HepG2 (cell line): ENCODE data around the gene KCTD14. TPM values are rescaled to one million over a fixed set of nuclear protein-coding genes. Genes with fewer than 3 reads are reported as not detected.

Source experiments
- ATAC-seq: fragments of 200-7000 bp; cut with Tn5 transposase; 3 replicates; pipeline ENCODE4 v1.9.1; 2020; ENCODE audit warnings: mild to moderate bottlenecking, moderate library complexity
- BruUV-seq: library from RNA; stranded (reverse); fragments of 400-500 nt; replicated peaks from 2 replicates; lab custom pipeline; 2021; lab: Mats Ljungman, UMichigan
- CTCF ChIA-PET: fragments of 300-600 bp; formaldehyde crosslinking; extraction: SDS; loops from one replicate; lab custom pipeline; 2021; ENCODE audit warnings: low total read pairs, inconsistent platforms, low intra/inter-chr PET ratio; lab: Yijun Ruan, JAX
- POLR2A ChIA-PET: fragments of 350-600 bp; sonication (Branson Sonifier 250); formaldehyde crosslinking; loops from one replicate; lab custom pipeline; 2020; ENCODE audit warnings: antibody characterized with exemption, inconsistent platforms; lab: Yijun Ruan, JAX
- DNase-seq: peaks from one replicate; pipeline ENCODE4 v3.0.0-alpha.2; 2015; ENCODE audit warnings: low spot score
- FAIRE-seq: peaks from 3 replicates; lab custom pipeline; 2011; peaks lifted over from hg19 to GRCh38; lab: Jason Lieb, UNC
- H2AFZ ChIP-seq: one replicate; pipeline ENCODE4 v1.6.1; 2011; ENCODE audit warnings: low read length, inconsistent platforms
- H3K27ac ChIP-seq: fragments of 300-600 bp; 3 replicates; pipeline ENCODE4 v1.8.0; 2011; ENCODE audit warnings: mixed run types, mild to moderate bottlenecking, mixed read lengths, low read length, inconsistent platforms; ENCODE audit not compliant: insufficient read depth; ENCODE audit errors: extremely low read length
- H3K27me3 ChIP-seq, 2 experiments: fragments of 200-600 bp in 1 of 2; 2 replicates in 1 of 2; 3 replicates in 1 of 2; pipeline versions ENCODE4 v1.6.0 to v1.8.0; 2011; ENCODE audit warnings: low read length in 2 of 2, mild to moderate bottlenecking in 2 of 2, moderate library complexity in 2 of 2, inconsistent platforms in 1 of 2; ENCODE audit not compliant: insufficient read depth in 2 of 2, control insufficient read depth in 1 of 2
- H3K36me3 ChIP-seq, 2 experiments: fragments of 200-600 bp in 1 of 2; replicated peaks in 1 of 2; 2 replicates in 1 of 2; 3 replicates in 1 of 2; pipeline versions ENCODE4 v1.5.1 to v1.8.0; 2011; ENCODE audit warnings: low read length in 2 of 2, inconsistent platforms in 1 of 2; ENCODE audit not compliant: insufficient read depth in 2 of 2, control insufficient read depth in 1 of 2
- H3K4me1 ChIP-seq: 2 replicates; pipeline ENCODE4 v1.5.1; 2012; ENCODE audit warnings: low read length, inconsistent platforms; ENCODE audit not compliant: insufficient read depth
- H3K4me2 ChIP-seq: 2 replicates; pipeline ENCODE4 v1.6.0; 2011; ENCODE audit warnings: low read depth, low read length, inconsistent platforms
- H3K4me3 ChIP-seq, 3 experiments: fragments of 200-600 bp in 1 of 3; sonication (generic), shearing (Covaris generic) in 1 of 3; replicated peaks in 1 of 3; 2 replicates each; pipeline ENCODE4 v1.5.1; 2011 to 2016; ENCODE audit warnings: low read length in 3 of 3, inconsistent platforms in 2 of 3, low read depth in 2 of 3, mild to moderate bottlenecking in 2 of 3, control low read depth in 1 of 3, mixed read lengths in 1 of 3; ENCODE audit not compliant: insufficient read depth in 1 of 3
- H3K79me2 ChIP-seq: one replicate; pipeline ENCODE4 v1.6.1; 2011; ENCODE audit warnings: low read length, inconsistent platforms; ENCODE audit not compliant: insufficient read depth
- H3K9ac ChIP-seq: 2 replicates; pipeline ENCODE4 v1.6.0; 2011; ENCODE audit warnings: mild to moderate bottlenecking, low read depth, low read length, inconsistent platforms; ENCODE audit not compliant: insufficient read depth
- H3K9me3 ChIP-seq: 2 replicates; pipeline ENCODE4 v1.5.1; 2012; ENCODE audit warnings: mild to moderate bottlenecking, low read length
- H4K20me1 ChIP-seq: 2 replicates; pipeline ENCODE4 v1.6.0; 2011; ENCODE audit warnings: inconsistent platforms, mild to moderate bottlenecking, low read length, moderate library complexity; ENCODE audit not compliant: insufficient read depth
- HDAC2 ChIP-seq: sonication (generic); formaldehyde crosslinking; IDR thresholded peaks from 2 replicates; pipeline ENCODE4 v1.4.0; 2020; ENCODE audit warnings: missing genetic modification reagents
- HMGXB4 ChIP-seq, 2 experiments: sonication (generic) in 1 of 2; formaldehyde crosslinking in 1 of 2; IDR thresholded peaks; 2 replicates each; pipeline versions ENCODE4 v1.4.0 to v1.6.1; 2018 to 2020; ENCODE audit warnings: missing genetic modification reagents in 2 of 2, borderline replicate concordance in 1 of 2, low read depth in 1 of 2, mild to moderate bottlenecking in 1 of 2, missing biosample characterization in 1 of 2
- KLF12 ChIP-seq: sonication (generic); formaldehyde crosslinking; IDR thresholded peaks from 2 replicates; pipeline ENCODE4 v1.4.0; 2020; ENCODE audit warnings: missing genetic modification reagents, borderline replicate concordance
- MAFK ChIP-seq, 2 experiments: IDR thresholded peaks in 1 of 2; conservative IDR thresholded peaks in 1 of 2; 2 replicates each; pipeline ENCODE4 v1.6.1; 2011; ENCODE audit warnings: improper control_type of control experiment in 2 of 2, low read length in 2 of 2
- MTF2 ChIP-seq: sonication (generic); formaldehyde crosslinking; IDR thresholded peaks from 2 replicates; pipeline ENCODE4 v1.5.0; 2020; ENCODE audit warnings: missing genetic modification reagents, borderline replicate concordance
- PAXIP1 ChIP-seq: sonication (generic); formaldehyde crosslinking; conservative IDR thresholded peaks from 2 replicates; pipeline ENCODE4 v1.4.0; 2020; ENCODE audit warnings: mild to moderate bottlenecking, missing genetic modification reagents, moderate library complexity
- RBM22 ChIP-seq: fragments of 200-400 bp; formaldehyde crosslinking; optimal IDR thresholded peaks from 2 replicates; pipeline ENCODE3; 2017; ENCODE audit warnings: mild to moderate bottlenecking, low read length, moderate library complexity
- SOX13 ChIP-seq, 3 experiments: fragments of 450-650 bp in 1 of 3; sonication (generic) in 1 of 3; formaldehyde crosslinking in 1 of 3; IDR thresholded peaks in 2 of 3; conservative IDR thresholded peaks in 1 of 3; 2 replicates each; pipeline versions ENCODE4 v1.5.0 to v1.6.1; 2016 to 2020; ENCODE audit warnings: antibody characterized with exemption in 1 of 3, mild to moderate bottlenecking in 1 of 3, missing compliant biosample characterization in 1 of 3, missing genetic modification reagents in 1 of 3, moderate library complexity in 1 of 3
- TCF7 ChIP-seq: sonication (generic); IDR thresholded peaks from 2 replicates; pipeline ENCODE4 v1.6.1; 2016; ENCODE audit warnings: antibody characterized with exemption, low read depth
- THRA ChIP-seq: sonication (generic); formaldehyde crosslinking; IDR thresholded peaks from 2 replicates; pipeline ENCODE4 v1.4.0; 2020; ENCODE audit warnings: missing genetic modification reagents, borderline replicate concordance
- ZFP37 ChIP-seq: sonication (generic); formaldehyde crosslinking; IDR thresholded peaks from 2 replicates; pipeline ENCODE4 v1.4.0; 2020; ENCODE audit warnings: missing genetic modification reagents, borderline replicate concordance
- ZNF263 ChIP-seq: sonication (generic); formaldehyde crosslinking; IDR thresholded peaks from 2 replicates; pipeline ENCODE4 v1.4.0; 2020; ENCODE audit warnings: missing genetic modification reagents
- ZNF574 ChIP-seq: sonication (generic); formaldehyde crosslinking; IDR thresholded peaks from 2 replicates; pipeline ENCODE4 v1.4.0; 2020; ENCODE audit warnings: missing genetic modification reagents
- WGBS: methylation state at CpG from one replicate; pipeline ENCODE4 v1.1.6; 2017; ENCODE audit warnings: low lambda C conversion rate; 5-methylcytosine and 5-hydroxymethylcytosine counted together
- in situ Hi-C: cut with HindIII; loops from 2 replicates; pipeline ENCODE4 v1.10.0; 2017; ENCODE audit warnings: low pct_unique_long_range_greater_than_20kb; ENCODE audit not compliant: extremely low pct_ligation_motif_present
- intact Hi-C: fragments of 100-400 bp; cut with micrococcal nuclease; formaldehyde crosslinking; loops from one replicate; pipeline ENCODE4 v1.10.0; 2022; ENCODE audit not compliant: unreplicated experiment
- polyA plus RNA-seq, 8 experiments: library from polyadenylated mRNA; depleted of rRNA in 3 of 8; stranded (reverse) in 7 of 8; unstranded in 1 of 8; fragments of >200 nt; fragmentation: Illumina TruSeq in 4 of 8; extraction: Trizol in 4 of 8; gene quantifications; 2 replicates each; pipeline versions ENCODE4 v1.2.1 to v1.2.3, GENCODE V29; 2011 to 2016; ENCODE audit warnings: low read depth in 4 of 8, missing spikeins in 1 of 8, mixed read lengths in 1 of 8; ENCODE audit not compliant: insufficient read depth in 1 of 8
- total RNA-seq, 5 experiments: library from RNA; depleted of rRNA; stranded (reverse); fragments of >200 nt; fragmentation: Illumina TruSeq; extraction: Trizol; gene quantifications; 2 replicates each; pipeline ENCODE4 v1.2.3, GENCODE V29; 2016; ENCODE audit warnings: low read depth in 1 of 5

KCTD14 gene
- total and polyA plus RNA-seq, 2 of the 13 experiments (the other 11 are each of a cell fraction or from before 2014, with no cell fraction given): 10.3 to 15.6 TPM

GRCh38 chr11:78037056-78037455 is 14.0 kb upstream of the KCTD14 start:
- Histone ChIP-seq H3K9ac (no peak overlapping the region), H3K79me2 (no peaks in the 10 kb centered on the region), H3K4me1 (peaks cover 83% of the 10 kb centered on the region), H3K9me3 (no peaks in the 10 kb centered on the region), H4K20me1 (no peaks in the 10 kb centered on the region), H3K27me3 (no peaks in the 10 kb centered on the region), H2AFZ (no peak overlapping the region), H3K4me3 (peak overlapping the region in 1 of 3 experiments; percentile 29; a peak in 1 of 6 replicates), H3K27ac (no peak overlapping the region), H3K36me3 (no peaks in the 10 kb centered on the region), H3K4me2 (peak overlapping the region; percentile 43)
- 8% methylated on average over 2 of the region's 3 CpGs for WGBS
- in situ Hi-C loops: no loop called here
- POLR2A ChIA-PET: interaction anchor here (0.9 kb wide), 1 partner anchor 42 kb away, joined by 4 read pairs; the partner anchor contains the start of gene INTS4
- CTCF ChIA-PET: no interaction called here
- intact Hi-C loops: no loop called here
- FAIRE-seq (peak; percentile 37), DNase-seq (peak; percentile 58), ATAC-seq (peak; percentile 67)
- no TSS peak for BruUV-seq
- no peak for TF ChIP-seq PAXIP1
- no peak for TF ChIP-seq SOX13 (IDR thresholded peaks at IDR 0.05)
- TF ChIP-seq SOX13 (CRISPR knock-in tag; conservative IDR thresholded peaks at IDR 0.05 in 1 of 2, IDR thresholded peaks at IDR 0.05 in 1 of 2): peak in 1 of 2 experiments; percentile 19; a peak in 1 of 4 replicates
- no peak for TF ChIP-seq HMGXB4 (CRISPR knock-in tag; IDR thresholded peaks at IDR 0.05; ENCODE audit: borderline replicate concordance in 1 of 2, low read depth in 1 of 2)
- no peak for TF ChIP-seq ZNF263 (CRISPR knock-in tag)
- TF ChIP-seq TCF7: no peak
- TF ChIP-seq THRA: no peak
- no peak for TF ChIP-seq ZNF574
- TF ChIP-seq RBM22: no peak
- no peak for TF ChIP-seq KLF12
- no peak for TF ChIP-seq MAFK (conservative IDR thresholded peaks at IDR 0.05 in 1 of 2, IDR thresholded peaks at IDR 0.05 in 1 of 2; ENCODE audit: low read length in 2 of 2)
- no peak for TF ChIP-seq ZFP37 (CRISPR knock-in tag)
- TF ChIP-seq HDAC2 (CRISPR knock-in tag): 0 out of 2 replicates have a peak, but pooled peaks have one; percentile 29
- TF ChIP-seq MTF2: no peak
